Astrocyte (in vitro differentiated cells and primary cell): ENCODE results near the gene SPO11. TPM values are rescaled to one million over a fixed set of nuclear protein-coding genes. Genes with fewer than 3 reads are reported as not detected.

Experiments
- DNase-seq: peaks from one replicate; pipeline ENCODE4 v3.0.0-alpha.2; 2010; ENCODE audit warnings: low read depth
- FAIRE-seq: peaks from 2 replicates; lab custom pipeline; 2011; peaks lifted over from hg19 to GRCh38; lab: Jason Lieb, UNC
- H2AFZ ChIP-seq: 2 replicates; pipeline ENCODE4 v1.6.0; 2012; ENCODE audit warnings: low read depth, low read length, inconsistent platforms
- H3K27ac ChIP-seq: 2 replicates; pipeline ENCODE4 v1.5.1; 2011; ENCODE audit warnings: low read depth, low read length, inconsistent platforms
- H3K27me3 ChIP-seq: 2 replicates; pipeline ENCODE4 v1.6.0; 2011; ENCODE audit warnings: low read length, inconsistent platforms; ENCODE audit not compliant: insufficient read depth
- H3K36me3 ChIP-seq: 2 replicates; pipeline ENCODE4 v1.5.1; 2011; ENCODE audit warnings: low read length, inconsistent platforms; ENCODE audit not compliant: insufficient read depth
- H3K4me1 ChIP-seq: 2 replicates; pipeline ENCODE4 v1.5.1; 2011; ENCODE audit warnings: low read length, inconsistent platforms; ENCODE audit not compliant: insufficient read depth
- H3K4me2 ChIP-seq: 2 replicates; pipeline ENCODE4 v1.6.0; 2012; ENCODE audit warnings: low read length, inconsistent platforms
- H3K4me3 ChIP-seq: 2 replicates; pipeline ENCODE4 v1.5.1; 2011; ENCODE audit warnings: low read depth, mild to moderate bottlenecking, low read length, inconsistent platforms; ENCODE audit not compliant: insufficient read depth
- H3K79me2 ChIP-seq: 2 replicates; pipeline ENCODE4 v1.6.0; 2012; ENCODE audit warnings: mild to moderate bottlenecking, low read length, inconsistent platforms; ENCODE audit not compliant: insufficient read depth
- H3K9ac ChIP-seq: 2 replicates; pipeline ENCODE4 v1.6.0; 2012; ENCODE audit warnings: mild to moderate bottlenecking, low read length, inconsistent platforms
- H3K9me3 ChIP-seq: 2 replicates; pipeline ENCODE4 v1.5.1; 2012; ENCODE audit warnings: low read depth, mild to moderate bottlenecking, low read length, inconsistent platforms; ENCODE audit not compliant: insufficient read depth
- H4K20me1 ChIP-seq: 2 replicates; pipeline ENCODE4 v1.6.0; 2012; ENCODE audit warnings: low read length, inconsistent platforms; ENCODE audit not compliant: insufficient read depth
- H3K27ac Mint-ChIP-seq: one replicate; pipeline ENCODE4 v1.8.0; 2021; ENCODE audit warnings: mild to moderate bottlenecking, mixed read lengths; ENCODE audit not compliant: unreplicated experiment
- H3K27me3 Mint-ChIP-seq: one replicate; pipeline ENCODE4 v1.8.0; 2021; ENCODE audit warnings: low read depth, mixed read lengths; ENCODE audit not compliant: unreplicated experiment
- H3K36me3 Mint-ChIP-seq: one replicate; pipeline ENCODE4 v1.8.0; 2021; ENCODE audit warnings: low read depth, mixed read lengths; ENCODE audit not compliant: unreplicated experiment
- H3K4me1 Mint-ChIP-seq: one replicate; pipeline ENCODE4 v1.8.0; 2021; ENCODE audit warnings: low read depth, mixed read lengths; ENCODE audit not compliant: unreplicated experiment
- H3K4me3 Mint-ChIP-seq: one replicate; pipeline ENCODE4 v1.8.0; 2021; ENCODE audit warnings: mild to moderate bottlenecking, moderate library complexity, mixed read lengths; ENCODE audit not compliant: unreplicated experiment
- H3K9me3 Mint-ChIP-seq: one replicate; pipeline ENCODE4 v1.8.0; 2021; ENCODE audit warnings: mild to moderate bottlenecking, mixed read lengths; ENCODE audit not compliant: unreplicated experiment
- CTCF ChIP-seq: IDR thresholded peaks from 2 replicates; pipeline ENCODE4 v1.5.1; 2011; ENCODE audit warnings: low read depth, mild to moderate bottlenecking, inconsistent platforms, low read length, moderate library complexity; ENCODE audit not compliant: insufficient read depth
- EZH2 ChIP-seq: IDR thresholded peaks from 2 replicates; pipeline ENCODE4 v1.6.1; 2012; ENCODE audit warnings: mild to moderate bottlenecking, low read length, inconsistent platforms; ENCODE audit not compliant: insufficient read depth
- total RNA-seq: library from RNA; stranded (reverse); gene quantifications from 2 replicates; pipeline ENCODE4 v1.2.1, GENCODE V29; 2021

Gene SPO11
- total RNA-seq, 1 donor from 2014 or later, result not detected

GRCh38 chr20:57291003-57291402, 38.6 kb upstream of the SPO11 start:
- FAIRE-seq, result no peak
- H3K4me1 Mint-ChIP-seq, result peaks cover 26% of the 10 kb centered on the region
- no peaks in the 10 kb centered on the region for H3K36me3 Mint-ChIP-seq

DNA sequence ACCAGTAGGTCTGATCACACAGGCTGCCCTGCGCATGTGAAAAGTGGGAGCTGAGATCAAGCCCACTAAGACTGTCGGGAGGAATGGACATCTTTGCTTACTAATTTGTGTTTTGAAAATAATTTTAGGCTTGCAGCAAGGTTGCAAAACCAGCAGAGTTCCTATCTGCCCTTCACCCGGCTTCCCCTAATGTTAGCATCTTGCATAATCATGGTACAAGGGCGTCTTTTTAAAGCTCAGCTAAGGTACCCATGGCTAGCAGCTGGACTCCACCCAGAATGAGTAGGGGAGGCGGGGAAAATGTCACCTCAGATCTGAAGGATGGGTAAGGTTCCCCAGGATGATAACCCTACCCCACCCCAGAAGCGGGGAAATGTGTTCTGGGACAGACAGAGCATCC, 37.9 kb upstream of the SPO11 start:
- Histone ChIP-seq H3K36me3 (no peaks in the 10 kb centered on the region), H3K4me1 (peaks cover 8% of the 10 kb centered on the region), H4K20me1 (no peaks in the 10 kb centered on the region), H3K9me3 (no peaks in the 10 kb centered on the region), H3K27ac (no peak overlapping the region), H2AFZ (no peak overlapping the region), H3K9ac (no peak overlapping the region), H3K27me3 (peaks cover 39% of the 10 kb centered on the region), H3K4me3 (no peak overlapping the region), H3K4me2 (no peak overlapping the region), H3K79me2 (no peaks in the 10 kb centered on the region)
- Mint-ChIP-seq H3K27me3 (peaks cover 15% of the 10 kb centered on the region), H3K36me3 (no peaks in the 10 kb centered on the region), H3K4me3 (no peak overlapping the region), H3K9me3 (no peaks in the 10 kb centered on the region), H3K27ac (no peak overlapping the region), H3K4me1 (peaks cover 26% of the 10 kb centered on the region)
- DNase-seq (no peak), FAIRE-seq (no peak)
- TF ChIP-seq EZH2, result no peak
- TF ChIP-seq CTCF, result no peak

More at GRCh38 chr20:57291003-57291402, 38.6 kb upstream of the SPO11 start:
- TF ChIP-seq CTCF, result no peak
- no peak for TF ChIP-seq EZH2
- Histone ChIP-seq H3K27ac (no peak overlapping the region), H3K27me3 (peaks cover 46% of the 10 kb centered on the region), H3K4me1 (peaks cover 8% of the 10 kb centered on the region), H3K4me2 (no peak overlapping the region), H4K20me1 (no peaks in the 10 kb centered on the region), H2AFZ (no peak overlapping the region), H3K9me3 (no peaks in the 10 kb centered on the region), H3K36me3 (no peaks in the 10 kb centered on the region), H3K79me2 (no peaks in the 10 kb centered on the region), H3K9ac (no peak overlapping the region), H3K4me3 (no peak overlapping the region)
- DNase-seq, result no peak
- no peak overlapping the region for H3K27ac Mint-ChIP-seq
- no peak overlapping the region for H3K4me3 Mint-ChIP-seq
- no peaks in the 10 kb centered on the region for H3K9me3 Mint-ChIP-seq
- peaks cover 15% of the 10 kb centered on the region for H3K27me3 Mint-ChIP-seq

- H3K79me2 ChIP-seq, result no peaks in the 10 kb centered on the region
- Mint-ChIP-seq H3K36me3 (no peaks in the 10 kb centered on the region), H3K27me3 (peaks cover 15% of the 10 kb centered on the region), H3K4me3 (no peak overlapping the region), H3K27ac (no peak overlapping the region), H3K4me1 (peaks cover 19% of the 10 kb centered on the region), H3K9me3 (no peaks in the 10 kb centered on the region)
- TF ChIP-seq CTCF (no peak), EZH2 (no peak)
- H3K4me2 ChIP-seq, result no peak overlapping the region
- H3K4me1 ChIP-seq, result peaks cover 3% of the 10 kb centered on the region
- no peak for FAIRE-seq
- no peak overlapping the region for H3K27ac ChIP-seq
- H3K4me3 ChIP-seq, result no peak overlapping the region
- no peak overlapping the region for H3K9ac ChIP-seq
- H3K9me3 ChIP-seq, result no peaks in the 10 kb centered on the region
- H2AFZ ChIP-seq, result no peak overlapping the region
- no peak for DNase-seq
- peaks cover 32% of the 10 kb centered on the region for H3K27me3 ChIP-seq
- H3K36me3 ChIP-seq, result no peaks in the 10 kb centered on the region
- H4K20me1 ChIP-seq, result no peaks in the 10 kb centered on the region
Measured at GRCh38 chr20:57292611-57293010, 37.0 kb upstream of the SPO11 start.
